Nucleus accumbens (tissue), 56 donors: ENCODE results near the gene NDRG2.
"Not testable (repeated sequence)": the region's sequence is repeated elsewhere in the genome, so short reads cannot be mapped to it uniquely, and the experiment has no call there.

ENCODE experiments used
- DNase-seq, 56 donors: peaks; one replicate each; lab custom pipeline; 2025; lab: John Stamatoyannopoulos, UW

The NDRG2 gene

DNA sequence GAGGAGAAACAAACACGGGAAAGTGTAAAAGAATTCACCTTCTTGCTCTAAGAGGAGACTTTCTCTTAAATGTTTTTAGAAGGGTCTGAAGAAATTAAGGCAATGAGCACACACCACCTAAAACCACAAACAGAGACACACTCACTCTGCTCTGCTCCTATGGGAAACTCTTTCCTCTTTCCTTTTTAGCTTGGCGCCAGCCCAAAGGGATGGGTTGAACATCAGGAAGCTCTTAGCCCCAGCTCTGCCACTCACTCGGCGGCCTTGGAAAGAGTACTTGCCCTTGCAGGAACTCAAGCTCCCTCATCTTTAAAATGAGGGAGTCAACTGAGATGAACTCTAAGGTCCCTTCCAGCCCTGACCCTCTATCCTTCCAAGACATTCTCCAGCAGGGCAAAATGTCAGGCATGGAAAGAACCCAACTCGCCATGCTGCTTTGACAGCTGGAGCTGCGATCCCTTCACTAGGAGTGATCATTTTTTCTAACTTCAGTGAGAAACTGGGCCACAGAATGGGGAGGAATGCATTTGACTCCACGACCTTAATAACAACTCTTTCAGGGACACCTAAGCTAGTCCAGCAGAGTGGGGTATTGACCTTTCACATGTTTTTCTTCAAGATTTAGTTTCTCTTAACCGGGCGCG is 31.8 kb upstream of the NDRG2 start:
- no peak for DNase-seq

DNA sequence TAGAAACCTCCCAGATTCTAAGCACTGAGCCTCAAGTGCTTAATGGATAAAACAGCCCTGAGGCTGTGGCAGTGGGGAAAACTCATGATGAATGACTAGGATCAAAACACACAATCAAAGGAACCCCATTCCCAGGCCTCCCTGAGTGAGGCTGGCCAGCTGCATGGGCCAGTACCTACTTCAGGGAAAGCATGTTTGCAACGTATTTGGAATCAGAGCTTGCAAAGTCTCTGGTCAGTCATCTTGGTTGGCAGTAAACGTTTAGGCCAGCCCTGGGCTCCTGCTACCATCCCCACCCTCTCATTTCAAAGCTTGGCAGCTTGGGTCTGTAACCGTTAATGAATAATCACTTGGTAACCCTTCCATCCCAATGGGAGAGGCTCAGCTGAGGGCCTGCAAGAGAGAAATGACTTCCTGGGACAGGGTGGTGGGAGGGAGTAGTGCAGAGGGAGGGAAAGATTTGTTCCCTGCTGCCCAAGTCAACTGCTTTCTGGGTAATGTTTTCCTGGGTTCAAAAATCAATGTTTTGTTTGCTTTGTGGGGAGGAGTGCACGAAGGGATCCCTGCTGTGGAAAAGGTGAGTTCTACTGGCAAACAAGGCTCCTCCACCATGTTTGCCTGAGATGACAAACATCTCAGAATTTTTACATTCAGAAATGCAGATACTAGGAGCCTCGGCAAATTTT is 30.7 kb upstream of the NDRG2 start:
- no peak for DNase-seq

DNA sequence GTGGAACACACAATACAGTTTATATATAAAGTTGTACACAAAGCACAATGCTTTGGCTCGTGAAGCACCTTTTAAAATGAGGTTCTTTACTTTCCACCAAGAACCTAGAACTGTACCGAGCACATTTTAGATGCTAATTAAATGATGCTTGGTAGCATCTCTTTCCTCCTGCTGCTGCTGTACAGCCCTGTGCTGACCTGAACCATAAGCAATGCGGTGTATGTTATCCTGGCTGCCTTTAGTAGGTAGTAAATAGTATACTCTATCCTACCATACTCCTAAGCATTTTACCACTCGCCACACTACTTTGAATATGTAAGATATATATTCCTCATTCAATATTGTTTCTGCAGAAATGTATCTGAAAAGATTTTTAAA is 29.9 kb upstream of the NDRG2 start:
- DNase-seq: no peak

DNA sequence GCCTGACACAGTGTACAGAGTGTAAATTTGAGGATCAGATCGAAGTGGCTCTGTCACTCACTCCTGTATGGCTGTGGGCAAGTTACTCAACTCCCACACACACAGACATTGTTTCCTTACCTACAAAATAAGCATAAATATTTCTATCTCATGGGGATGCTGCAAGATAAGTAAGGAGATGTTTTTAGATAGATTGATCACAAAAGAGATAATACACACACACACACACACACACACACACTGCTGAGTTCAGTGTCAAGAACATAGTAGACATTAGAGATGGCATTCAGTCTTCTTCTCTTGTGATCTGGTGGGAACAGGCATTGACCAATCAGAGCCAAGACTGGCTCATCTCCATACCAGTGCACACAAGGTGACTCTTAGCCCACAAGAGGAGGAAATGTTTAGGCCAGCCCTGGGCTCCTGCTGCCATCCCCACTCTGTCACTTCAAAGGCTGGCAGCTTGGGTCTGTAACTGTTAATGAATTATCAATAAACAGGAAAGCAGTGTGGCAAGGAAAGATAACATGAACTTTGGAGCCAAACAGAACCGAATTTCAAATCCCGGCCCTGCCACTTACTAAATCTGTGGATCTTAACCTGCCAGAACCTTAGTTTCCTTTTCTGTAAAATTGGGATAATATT is 29.4 kb upstream of the NDRG2 start:
- DNase-seq: no peak

DNA sequence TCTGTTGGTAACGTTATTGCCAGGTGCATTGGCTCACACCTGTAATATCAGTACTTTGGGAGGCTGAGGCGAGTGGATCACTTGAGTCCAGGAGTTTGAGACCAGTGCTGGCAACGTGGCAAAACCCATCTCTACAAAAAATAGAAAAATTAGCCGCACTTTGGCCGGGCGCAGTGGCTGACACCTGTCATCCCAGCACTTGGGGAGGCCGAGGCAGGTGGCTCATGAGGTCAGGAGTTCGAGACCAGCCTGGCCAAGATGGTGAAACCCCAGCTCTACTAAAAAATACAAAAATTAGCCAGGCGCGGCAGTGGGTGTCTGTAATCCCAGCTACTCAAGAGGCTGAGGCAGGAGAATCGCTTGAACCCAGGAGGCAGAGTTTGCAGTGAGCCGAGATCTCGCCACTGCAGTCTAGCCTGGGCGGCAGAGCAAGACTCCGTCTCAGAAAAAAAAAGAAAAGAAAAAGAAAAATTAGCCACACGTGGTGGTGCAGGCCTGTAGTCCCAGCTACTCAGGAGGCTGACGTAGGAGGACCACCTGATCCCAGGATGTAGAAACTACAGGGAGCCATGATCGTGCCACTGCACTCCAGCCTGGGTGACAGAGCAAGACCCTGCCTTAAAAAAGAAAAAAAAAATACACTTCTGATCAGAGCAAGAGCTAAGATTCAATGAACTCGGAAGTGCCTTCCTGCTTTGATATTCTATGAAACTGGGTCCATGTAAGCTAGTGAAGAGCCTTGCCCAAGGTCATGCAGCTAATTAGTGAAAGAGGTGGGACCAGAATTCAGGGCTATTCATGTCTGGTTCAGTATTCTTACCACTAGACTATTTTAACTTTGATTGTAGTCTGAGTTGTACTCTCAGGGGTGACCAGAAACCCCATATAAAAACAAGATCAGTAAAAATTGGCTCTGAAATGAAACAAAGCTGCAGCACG is 28.6 kb upstream of the NDRG2 start:
- DNase-seq: no peak

DNA sequence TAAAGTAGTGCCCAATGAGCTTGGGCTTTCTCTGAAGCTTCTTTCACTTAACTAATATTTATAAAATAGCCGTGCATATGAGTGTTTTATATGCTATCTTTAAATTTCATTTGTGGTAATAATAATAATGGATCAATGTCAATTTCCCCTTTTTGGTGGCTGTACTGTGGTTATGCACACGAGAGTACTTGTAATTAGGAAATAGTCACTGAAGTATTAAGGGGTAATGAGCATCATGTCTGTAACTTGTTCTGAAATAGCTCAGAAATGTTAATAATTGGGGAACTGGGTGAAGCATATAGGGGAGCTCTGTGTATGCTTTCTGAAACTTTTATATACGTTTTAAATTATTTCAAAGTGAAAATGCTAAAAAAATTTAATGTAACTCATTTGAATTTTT is 25.7 kb upstream of the NDRG2 start:
- no peak for DNase-seq

DNA sequence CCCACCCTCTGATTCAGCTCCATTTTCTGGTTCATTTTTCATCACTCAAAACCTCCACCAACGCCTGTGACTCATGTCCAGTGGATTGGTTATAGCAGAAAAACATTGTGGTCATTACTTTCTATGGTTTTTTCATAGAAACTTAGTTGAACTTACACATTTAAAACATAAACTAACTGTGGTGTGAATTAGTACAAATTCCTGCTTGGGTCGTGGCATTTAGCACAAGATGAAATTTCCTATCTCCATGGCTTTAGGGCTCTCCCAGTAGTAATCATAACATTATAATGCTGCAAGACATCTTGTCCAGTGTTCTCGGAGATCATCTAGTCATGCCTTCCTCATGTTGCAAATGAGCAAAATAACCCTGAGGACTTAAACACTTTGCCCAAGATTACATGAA is 24.4 kb upstream of the NDRG2 start:
- no peak for DNase-seq

DNA sequence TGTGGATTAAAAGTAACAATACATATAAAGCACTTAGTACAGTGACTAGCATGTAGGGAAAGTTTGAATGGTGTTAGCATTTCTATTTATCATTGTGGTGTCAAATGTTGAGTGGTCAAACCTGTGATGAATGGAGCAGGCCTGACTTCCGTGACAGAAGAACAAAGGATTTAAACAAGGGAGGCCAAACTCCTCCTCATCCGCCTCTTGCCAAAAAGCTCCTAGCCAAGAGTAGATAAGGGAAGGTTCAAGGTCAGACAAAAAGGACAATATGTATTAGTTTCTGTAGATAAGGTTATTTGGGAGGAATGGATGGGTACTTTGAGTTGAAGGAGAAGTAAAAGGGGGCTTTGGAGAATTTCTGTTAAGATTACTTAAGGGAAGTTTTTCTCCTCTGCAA is 23.8 kb upstream of the NDRG2 start:
- no peak for DNase-seq

DNA sequence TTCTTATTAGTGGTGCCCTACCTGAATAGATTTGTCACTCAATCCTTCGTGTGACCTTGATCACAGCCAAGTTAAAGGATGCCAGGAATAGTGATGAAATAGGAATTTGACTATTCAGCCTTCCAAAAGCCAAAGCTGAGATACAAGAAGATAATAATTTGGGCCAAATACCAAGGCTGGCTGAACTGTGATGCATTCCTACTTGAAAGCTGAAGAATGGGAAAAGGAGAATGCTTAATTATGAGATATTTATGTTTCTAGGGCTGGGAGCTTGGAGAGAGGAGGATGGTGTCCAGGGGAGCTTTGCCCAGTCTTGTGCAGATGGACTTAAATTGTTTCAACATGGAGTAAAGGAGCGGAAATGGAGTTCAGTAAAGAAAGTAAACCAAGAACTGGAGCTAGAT is 22.5 kb upstream of the NDRG2 start:
- DNase-seq: no peak

DNA sequence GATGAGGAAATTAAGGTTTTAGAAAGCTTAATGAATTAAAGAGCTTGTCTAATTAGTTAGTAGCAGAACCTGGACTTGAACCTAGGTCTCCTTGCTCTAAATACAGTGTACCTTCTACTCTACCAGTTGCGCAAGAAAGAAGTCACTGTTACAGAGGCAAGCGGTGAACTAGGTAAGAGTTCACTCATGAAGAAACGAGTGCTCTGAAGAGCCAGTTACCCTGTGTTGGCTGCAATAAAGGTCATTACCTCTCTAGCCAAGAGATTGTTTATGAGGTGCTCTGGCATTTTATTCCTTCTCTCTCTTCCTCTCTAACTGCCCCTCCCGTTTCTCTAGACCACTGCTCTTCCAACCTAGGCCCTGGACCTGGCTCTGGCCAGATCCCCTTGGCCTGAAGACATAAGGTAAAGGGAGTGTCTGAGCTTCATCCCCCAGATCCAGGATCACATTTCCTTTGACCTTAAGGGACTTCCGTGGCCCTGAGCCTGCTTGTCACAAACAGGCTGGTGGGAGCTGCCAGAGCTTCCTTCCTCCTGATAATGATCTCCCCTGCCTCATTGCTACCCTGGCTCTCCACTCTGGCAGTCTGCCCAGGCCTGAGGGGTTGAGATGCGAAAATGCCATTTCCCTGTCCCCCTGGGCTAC is 19.2 kb upstream of the NDRG2 start:
- no peak for DNase-seq

DNA sequence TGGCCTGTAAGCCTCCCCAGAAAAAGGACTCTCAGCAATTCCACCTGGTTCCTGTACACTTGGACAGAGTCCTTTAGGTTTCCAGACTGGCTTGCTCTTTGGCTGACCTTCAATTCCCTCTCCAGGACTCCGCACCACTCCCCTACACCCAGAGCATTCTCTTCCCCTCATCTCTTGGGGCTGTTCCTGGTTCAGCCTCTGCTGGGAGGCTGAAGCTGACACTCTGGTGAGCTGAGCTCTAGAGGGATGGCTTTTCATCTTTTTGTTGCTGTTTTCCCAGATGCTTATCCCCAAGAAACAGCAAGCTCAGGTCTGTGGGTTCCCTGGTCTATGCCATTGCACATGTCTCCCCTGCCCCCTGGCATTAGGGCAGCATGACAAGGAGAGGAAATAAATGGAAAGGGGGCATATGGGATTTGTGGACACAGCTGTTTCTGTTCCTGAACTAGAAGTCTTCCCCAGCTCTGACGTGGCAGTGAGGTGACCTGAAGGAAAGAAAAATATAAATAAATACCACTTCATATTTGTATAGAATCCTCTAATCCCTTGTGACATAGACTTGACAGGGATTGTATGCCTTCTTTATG is 18.6 kb upstream of the NDRG2 start:
- no peak for DNase-seq

DNA sequence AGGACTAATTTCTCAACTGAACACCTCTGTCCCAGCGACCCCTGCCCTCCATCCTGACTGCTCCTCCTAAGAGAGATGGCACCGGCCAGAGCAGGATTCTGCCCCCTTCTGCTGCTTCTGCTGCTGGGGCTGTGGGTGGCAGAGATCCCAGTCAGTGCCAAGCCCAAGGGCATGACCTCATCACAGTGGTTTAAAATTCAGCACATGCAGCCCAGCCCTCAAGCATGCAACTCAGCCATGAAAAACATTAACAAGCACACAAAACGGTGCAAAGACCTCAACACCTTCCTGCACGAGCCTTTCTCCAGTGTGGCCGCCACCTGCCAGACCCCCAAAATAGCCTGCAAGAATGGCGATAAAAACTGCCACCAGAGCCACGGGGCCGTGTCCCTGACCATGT is 18.1 kb upstream of the NDRG2 start:
- peak in 46 of 56 donors; percentile 12 to 79 (median 49) for DNase-seq

DNA sequence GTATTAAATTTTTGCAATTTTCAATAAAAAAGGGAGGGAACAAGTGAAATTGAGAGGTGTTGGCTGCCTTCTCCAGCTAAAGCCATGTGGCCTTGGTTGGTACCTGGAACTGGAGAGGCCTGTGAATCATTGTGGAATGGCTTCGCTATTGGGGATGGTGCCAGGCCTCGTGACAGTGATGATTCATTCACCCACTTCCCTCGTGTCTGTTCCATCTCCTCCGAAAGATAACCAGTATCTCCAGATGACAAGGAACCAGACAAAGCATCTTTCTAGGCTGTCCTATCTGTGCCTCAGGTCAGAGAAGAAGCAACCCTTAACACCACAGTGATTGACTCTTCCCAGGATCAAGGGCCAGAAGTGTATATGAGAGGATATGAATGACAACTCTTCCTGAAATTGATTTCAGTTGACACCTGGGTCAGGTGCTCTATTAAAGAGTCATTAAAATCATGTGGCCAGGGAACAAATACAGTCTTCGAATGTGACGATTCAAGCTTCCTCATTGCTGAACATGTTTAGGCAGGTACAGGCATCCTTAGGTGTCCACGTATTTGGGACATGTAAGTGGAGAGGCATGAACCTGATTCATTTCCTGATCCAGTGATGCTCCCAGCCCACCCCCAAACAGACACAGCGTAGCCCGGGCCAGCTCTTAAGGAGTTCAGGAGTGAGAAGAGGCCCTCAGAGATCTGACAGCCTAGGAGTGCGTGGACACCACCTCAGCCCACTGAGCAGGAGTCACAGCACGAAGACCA is 17.0 kb upstream of the NDRG2 start, which contains the start of gene RNASE7:
RNASE7 (plus strand) TSS at position 687 of the 758 bp plus-strand sequence. CDS start 631 bp downstream, outside the sequence.
- peak in 3 of 56 donors; percentile 13 to 59 (median 52) for DNase-seq

DNA sequence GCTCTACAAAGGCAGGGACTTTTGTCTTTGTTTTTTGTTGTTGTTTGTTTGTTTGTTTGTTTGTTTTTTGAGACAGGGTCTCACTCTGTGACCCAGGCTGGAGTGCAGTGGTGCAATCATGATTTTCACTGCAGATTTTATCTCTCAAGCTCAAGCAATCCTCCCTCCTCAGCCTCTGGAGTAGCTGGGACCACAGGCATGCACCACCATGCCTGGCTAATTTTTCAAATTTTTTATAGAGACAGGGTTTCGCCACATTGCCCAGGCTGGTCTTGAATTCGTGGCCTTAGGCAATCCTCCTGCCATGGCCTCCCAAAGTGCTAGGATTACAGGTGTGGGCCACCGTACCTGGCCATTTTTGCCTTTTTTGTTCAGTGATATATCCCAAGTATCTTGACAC is 16.1 kb upstream of the NDRG2 start:
- not testable (repeated sequence) for DNase-seq

DNA sequence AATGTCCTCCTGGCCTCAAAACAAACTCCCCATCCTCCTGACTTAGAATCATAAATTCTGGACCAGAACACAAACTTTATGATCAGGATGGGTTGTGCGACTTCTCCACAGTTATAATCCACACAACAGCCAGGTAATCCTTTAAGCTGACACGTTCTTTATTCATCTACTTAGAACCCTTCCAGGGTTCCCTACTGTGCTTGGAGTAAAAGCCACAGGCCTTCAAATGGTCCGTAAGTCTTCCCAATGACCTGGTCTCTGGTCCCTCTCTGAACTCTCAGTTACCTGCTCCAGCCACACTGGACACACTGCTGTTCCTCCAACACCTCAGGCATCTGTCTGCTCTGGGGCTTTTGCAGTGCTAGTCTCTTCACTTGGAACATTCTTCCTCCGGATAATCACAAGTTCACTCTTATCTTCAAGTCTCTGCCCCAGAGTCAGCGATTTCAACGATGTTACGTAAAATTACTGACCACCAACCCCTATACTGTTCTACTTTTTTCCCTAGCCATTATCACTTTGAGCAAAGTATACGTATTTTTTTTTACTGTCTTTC is 15.6 kb upstream of the NDRG2 start:
- DNase-seq: no peak

DNA sequence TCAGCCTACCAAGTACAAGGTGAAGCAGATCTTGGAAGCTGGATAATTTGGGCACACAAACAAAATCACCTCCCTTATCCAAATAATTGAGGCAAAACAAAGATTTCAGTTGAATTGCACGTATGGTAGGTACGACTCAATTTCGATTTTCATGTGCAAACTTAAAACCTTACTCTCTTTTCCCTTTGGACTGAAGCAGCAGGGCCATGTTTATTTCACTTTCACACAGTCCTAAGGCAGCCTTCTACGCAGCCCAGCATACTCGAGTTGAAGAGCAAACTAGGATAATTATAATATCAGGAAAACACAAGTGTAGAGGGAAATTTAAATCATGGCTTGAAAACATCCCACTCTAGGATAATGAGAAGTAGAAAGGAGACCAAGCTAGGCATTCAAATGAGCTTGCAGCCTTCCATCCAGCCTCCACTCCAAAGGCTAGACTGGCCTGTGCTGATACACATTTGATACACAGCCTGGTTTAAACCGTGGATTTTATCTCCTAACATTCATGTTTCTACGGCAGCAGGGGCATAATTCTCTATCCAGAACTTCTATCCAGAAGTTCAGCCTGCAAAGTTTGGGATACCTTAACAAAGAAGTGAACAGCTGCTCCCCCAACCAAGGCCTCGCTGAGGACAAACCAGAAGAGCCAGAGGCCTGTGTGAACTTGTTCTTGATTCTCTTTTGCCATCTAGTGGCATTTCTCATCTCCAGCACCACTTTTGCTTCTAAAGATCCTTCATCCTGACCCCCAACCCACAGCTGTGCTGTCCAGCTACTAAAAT is 14.9 kb upstream of the NDRG2 start:
- peak in 47 of 56 donors; percentile 7 to 80 (median 46) for DNase-seq

DNA sequence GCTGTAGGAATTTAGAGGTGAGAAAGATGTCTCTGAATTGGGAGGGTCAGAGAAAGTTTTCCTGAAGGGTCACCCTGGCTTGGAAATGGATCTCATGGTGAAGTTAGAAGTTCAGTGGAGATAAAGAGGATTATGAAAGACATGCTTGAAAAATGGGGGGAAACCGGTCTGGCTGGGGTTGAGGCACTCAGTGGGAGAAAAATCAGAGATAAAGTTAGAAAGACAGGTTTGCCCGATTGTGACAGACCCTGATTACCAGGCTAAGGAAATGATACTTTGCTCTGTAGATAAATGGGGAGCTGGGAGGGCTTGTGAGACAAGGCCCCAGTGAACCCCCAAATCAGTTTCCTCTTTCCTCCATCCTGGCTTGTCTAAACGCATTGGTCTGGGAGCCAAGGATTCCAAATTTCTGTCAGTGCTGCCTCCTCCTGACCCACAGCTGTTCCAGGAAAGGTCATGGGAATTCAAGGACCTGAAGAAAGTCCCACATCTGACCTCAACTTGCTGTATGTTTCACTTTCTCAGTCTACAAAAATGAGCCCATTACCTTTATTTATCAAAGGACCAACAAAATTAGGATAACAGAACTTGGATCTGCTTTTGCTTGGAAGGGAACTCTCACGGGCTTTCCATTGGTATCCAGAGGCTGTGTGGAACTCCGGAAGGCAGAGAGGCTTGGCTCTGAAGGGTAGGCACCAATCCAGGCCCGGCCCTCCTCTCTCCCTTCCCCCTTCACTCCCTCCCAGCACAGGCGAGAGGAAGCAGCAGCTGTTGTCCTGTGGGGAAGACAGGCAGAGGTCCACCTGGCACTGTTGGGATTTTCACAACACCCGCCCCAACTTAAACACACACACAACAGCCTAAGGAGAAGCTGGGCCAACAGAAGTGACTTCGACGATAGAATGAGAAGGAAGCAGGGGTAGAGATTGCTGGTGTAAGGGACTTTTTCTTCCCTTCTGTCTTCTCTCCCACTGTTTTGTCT is 13.9 kb upstream of the NDRG2 start:
- peak in 55 of 56 donors; percentile 19 to 90 (median 77) for DNase-seq
